Gastroesophageal sphincter (tissue), 4 donors: ENCODE measurements around the gene MXD4. TPM values are rescaled to one million over a fixed set of nuclear protein-coding genes. Genes with fewer than 3 reads are reported as not detected.
A peak's percentile ranks its signal among the peaks of the same experiment; 100 is the strongest.

ENCODE experiments used
- ATAC-seq: fragments of 150-250 bp; one replicate; pipeline ENCODE4 v1.9.1; 2016; ENCODE audit warnings: mild to moderate bottlenecking, moderate library complexity
- H3K27ac ChIP-seq, 4 donors: fragments of 200-600 bp; sonication (generic) in 3 of 4; 1 replicate in 3 of 4; 2 replicates in 1 of 4; pipeline ENCODE4 v1.5.1; 2016 to 2019
- H3K27me3 ChIP-seq: fragments of 200-600 bp; sonication (generic); one replicate; pipeline ENCODE4 v1.5.1; 2019
- H3K36me3 ChIP-seq, 2 donors: fragments of 200-600 bp; sonication (generic); one replicate each; pipeline ENCODE4 v1.5.1; 2019; ENCODE audit warnings: control low read depth in 1 of 2
- H3K4me1 ChIP-seq, 3 donors: fragments of 200-600 bp; sonication (generic); 1 replicate in 2 of 3; 2 replicates in 1 of 3; pipeline ENCODE4 v1.5.1; 2016 to 2019; ENCODE audit warnings: control low read depth in 2 of 3
- H3K4me3 ChIP-seq, 2 donors: fragments of 200-600 bp; sonication (generic); one replicate each; pipeline ENCODE4 v1.5.1; 2019; ENCODE audit warnings: mild to moderate bottlenecking in 1 of 2, moderate library complexity in 1 of 2
- H3K9me3 ChIP-seq, 3 donors: fragments of 200-600 bp; sonication (generic); one replicate each; pipeline ENCODE4 v1.5.1; 2017 to 2019; ENCODE audit warnings: control low read depth in 2 of 3
- EP300 ChIP-seq: sonication (generic); formaldehyde crosslinking; IDR thresholded peaks from one replicate; pipeline ENCODE4 v1.6.1; 2017; ENCODE audit warnings: antibody characterized with exemption, mild to moderate bottlenecking
- POLR2A ChIP-seq, 2 donors: fragments of 450-650 bp; IDR thresholded peaks; one replicate each; pipeline ENCODE4 v1.6.1; 2017; ENCODE audit warnings: antibody characterized with exemption in 2 of 2, mild to moderate bottlenecking in 2 of 2, moderate library complexity in 1 of 2
- POLR2AphosphoS5 ChIP-seq: sonication (generic); formaldehyde crosslinking; IDR thresholded peaks from one replicate; pipeline ENCODE4 v1.6.1; 2017; ENCODE audit warnings: antibody characterized with exemption
- WGBS, 2 donors: methylation state at CpG; one replicate each; pipeline ENCODE4 v1.1.5; 2018; ENCODE audit warnings: low coverage in 1 of 2; 5-methylcytosine and 5-hydroxymethylcytosine counted together
- total RNA-seq, 4 donors: library from RNA; depleted of rRNA; stranded (reverse); fragments of >200 nt; gene quantifications; one replicate each; pipeline ENCODE4 v1.1.0, GENCODE V29; 2016
- TF ChIP-seq, protein P1 (sequence below), 4 experiments: fragments of 200-600 bp in 2 of 4; fragments of 450-650 bp in 2 of 4; sonication (generic) in 1 of 4; IDR thresholded peaks; one replicate each; pipeline ENCODE4 v1.5.1; 2017 to 2019; ENCODE audit warnings: antibody characterized with exemption in 4 of 4, mild to moderate bottlenecking in 2 of 4, moderate library complexity in 2 of 4

MXD4 gene
- total RNA-seq, 4 donors from 2014 or later = 36.1 to 76.2 (median 55.6) TPM

- whole genome bisulfite sequencing, 2 donors = no CpG with 5 or more reads among the region's 14 CpGs
- H3K27ac ChIP-seq = peak overlapping the region; percentile 4 to 97 (median 94)
- ATAC-seq = no peak
- peak overlapping the region in 1 of 2 donors; percentile 20 for H3K4me3 ChIP-seq
- peaks cover 0 to 48% of the 10 kb centered on the region in 2 donors for H3K36me3 ChIP-seq
- TF ChIP-seq POLR2AphosphoS5 = no peak
- TF ChIP-seq, protein P1, sequence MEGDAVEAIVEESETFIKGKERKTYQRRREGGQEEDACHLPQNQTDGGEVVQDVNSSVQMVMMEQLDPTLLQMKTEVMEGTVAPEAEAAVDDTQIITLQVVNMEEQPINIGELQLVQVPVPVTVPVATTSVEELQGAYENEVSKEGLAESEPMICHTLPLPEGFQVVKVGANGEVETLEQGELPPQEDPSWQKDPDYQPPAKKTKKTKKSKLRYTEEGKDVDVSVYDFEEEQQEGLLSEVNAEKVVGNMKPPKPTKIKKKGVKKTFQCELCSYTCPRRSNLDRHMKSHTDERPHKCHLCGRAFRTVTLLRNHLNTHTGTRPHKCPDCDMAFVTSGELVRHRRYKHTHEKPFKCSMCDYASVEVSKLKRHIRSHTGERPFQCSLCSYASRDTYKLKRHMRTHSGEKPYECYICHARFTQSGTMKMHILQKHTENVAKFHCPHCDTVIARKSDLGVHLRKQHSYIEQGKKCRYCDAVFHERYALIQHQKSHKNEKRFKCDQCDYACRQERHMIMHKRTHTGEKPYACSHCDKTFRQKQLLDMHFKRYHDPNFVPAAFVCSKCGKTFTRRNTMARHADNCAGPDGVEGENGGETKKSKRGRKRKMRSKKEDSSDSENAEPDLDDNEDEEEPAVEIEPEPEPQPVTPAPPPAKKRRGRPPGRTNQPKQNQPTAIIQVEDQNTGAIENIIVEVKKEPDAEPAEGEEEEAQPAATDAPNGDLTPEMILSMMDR (IDR thresholded peaks at IDR 0.05) = no peak
- TF ChIP-seq EP300 = no peak
- no peak for TF ChIP-seq POLR2A (IDR thresholded peaks at IDR 0.05)
- no peaks in the 10 kb centered on the region for H3K27me3 ChIP-seq
- no peaks in the 10 kb centered on the region for H3K9me3 ChIP-seq
- peaks cover 5 to 81% (median 59%) of the 10 kb centered on the region in 3 donors for H3K4me1 ChIP-seq
Observed at GRCh38 chr4:2257361-2258081, 4.4 kb downstream of the MXD4 start.

GRCh38 chr4:2256781-2257191, 5.1 kb downstream of the MXD4 start:
- Histone ChIP-seq H3K4me3 (peak overlapping the region in 1 of 2 donors; percentile 30), H3K36me3 (peaks cover 0 to 56% of the 10 kb centered on the region in 2 donors), H3K27me3 (no peaks in the 10 kb centered on the region), H3K4me1 (peaks cover 5 to 80% (median 59%) of the 10 kb centered on the region in 3 donors), H3K27ac (peak overlapping the region; percentile 67 to 97 (median 94)), H3K9me3 (no peaks in the 10 kb centered on the region)
- TF ChIP-seq POLR2AphosphoS5 = peak; percentile 40
- TF ChIP-seq, protein P1 (IDR thresholded peaks at IDR 0.05) = no peak
- peak; percentile 46 for ATAC-seq
- no CpG with 5 or more reads among the region's 12 CpGs for WGBS, 2 donors

GRCh38 chr4:2256156-2256731, 5.7 kb downstream of the MXD4 start:
- Histone ChIP-seq H3K36me3 (peaks cover 0 to 61% of the 10 kb centered on the region in 2 donors), H3K27ac (peak overlapping the region; percentile 67 to 97 (median 94)), H3K27me3 (no peaks in the 10 kb centered on the region), H3K4me1 (peaks cover 5 to 80% (median 59%) of the 10 kb centered on the region in 3 donors), H3K9me3 (no peaks in the 10 kb centered on the region), H3K4me3 (peak overlapping the region in 1 of 2 donors; percentile 30)
- ATAC-seq = peak; percentile 39
- WGBS, 2 donors = 13% methylated on average over 2 of the region's 8 CpGs; no CpG with 5 or more reads in 1 of the 2 donors
- TF ChIP-seq POLR2AphosphoS5 = no peak
- no peak for TF ChIP-seq EP300
- TF ChIP-seq, protein P1 (IDR thresholded peaks at IDR 0.05) = no peak
- no peak for TF ChIP-seq POLR2A (IDR thresholded peaks at IDR 0.05)

- H3K4me3 ChIP-seq = peak overlapping the region in 1 of 2 donors; percentile 30
- ATAC-seq = peak; percentile 15
- peaks cover 5 to 77% (median 57%) of the 10 kb centered on the region in 3 donors for H3K4me1 ChIP-seq
- H3K27ac ChIP-seq = peak overlapping the region; percentile 67 to 97 (median 94)
- no peaks in the 10 kb centered on the region for H3K9me3 ChIP-seq
- TF ChIP-seq, protein P1 (IDR thresholded peaks at IDR 0.05) = peak in 1 of 4 experiments; percentile 11
- TF ChIP-seq POLR2A (IDR thresholded peaks at IDR 0.05) = no peak
- no peaks in the 10 kb centered on the region for H3K27me3 ChIP-seq
- 21% methylated on average over 2 of the region's 18 CpGs; no CpG with 5 or more reads in 1 of the 2 donors for WGBS, 2 donors
- peaks cover 0 to 67% of the 10 kb centered on the region in 2 donors for H3K36me3 ChIP-seq
Observed at GRCh38 chr4:2255501-2256155, 6.3 kb downstream of the MXD4 start.
